EH (cell line): Measurements from ENCODE around the gene FGF19.
A peak's percentile ranks its signal among the peaks of the same experiment; 100 is the strongest.

Experiments
- DNase-seq: peaks from one replicate; pipeline ENCODE4 v3.0.0-alpha.2; 2015; ENCODE audit warnings: low read depth

Gene FGF19

GRCh38 chr11:69670158-69670845, 33.5 kb downstream of the FGF19 start:
- peak; percentile 84 for DNase-seq

GRCh38 chr11:69669486-69669885, 34.3 kb downstream of the FGF19 start:
- DNase-seq: no peak

GRCh38 chr11:69667619-69668604, 35.9 kb downstream of the FGF19 start:
- no peak for DNase-seq

- DNase-seq: no peak
Observed at GRCh38 chr11:69666752-69667536, 36.9 kb downstream of the FGF19 start.

GRCh38 chr11:69666261-69666660, 37.6 kb downstream of the FGF19 start:
- no peak for DNase-seq

- DNase-seq: no peak
Observed at GRCh38 chr11:69665669-69666068, 38.2 kb downstream of the FGF19 start.

GRCh38 chr11:69664901-69665300, 38.9 kb downstream of the FGF19 start:
- DNase-seq: no peak

GRCh38 chr11:69664103-69664775, 39.6 kb downstream of the FGF19 start:
- DNase-seq: no peak

GRCh38 chr11:69663326-69663725, 40.5 kb downstream of the FGF19 start:
- no peak for DNase-seq

- DNase-seq: no peak
Observed at GRCh38 chr11:69662806-69663205, 41.0 kb downstream of the FGF19 start.

- no peak for DNase-seq
Observed at GRCh38 chr11:69662021-69662698, 41.7 kb downstream of the FGF19 start.

- DNase-seq: no peak
Observed at GRCh38 chr11:69661413-69661715, 42.5 kb downstream of the FGF19 start.

GRCh38 chr11:69660001-69660500, 43.8 kb downstream of the FGF19 start:
- DNase-seq: no peak

- DNase-seq: no peak
Observed at GRCh38 chr11:69659591-69659990, 44.2 kb downstream of the FGF19 start.

GRCh38 chr11:69658626-69659450, 45.0 kb downstream of the FGF19 start:
- DNase-seq: no peak

GRCh38 chr11:69657911-69658625, 45.8 kb downstream of the FGF19 start:
- DNase-seq: no peak

GRCh38 chr11:69657456-69657910, 46.3 kb downstream of the FGF19 start:
- no peak for DNase-seq

GRCh38 chr11:69656536-69657455, 47.0 kb downstream of the FGF19 start:
- DNase-seq: no peak
